Measurements from ENCODE around the gene ATP6V1C2. TPM values are rescaled to one million over a fixed set of nuclear protein-coding genes. Genes with fewer than 3 reads are reported as not detected.

The ATP6V1C2 gene
- polyA plus RNA-seq, 1 donor from 2014 or later = not detected

- Histone ChIP-seq H3K79me2 (replicated peaks; ENCODE audit: insufficient read depth, low read length) (no peaks in the 10 kb centered on the region), H3K27ac (ENCODE audit: low read length) (no peak overlapping the region), H3K9ac (ENCODE audit: low read length) (no peak overlapping the region), H4K20me1 (ENCODE audit: insufficient read depth) (no peaks in the 10 kb centered on the region), H3K36me3 (ENCODE audit: insufficient read depth, low read length) (no peaks in the 10 kb centered on the region), H3K4me3 (ENCODE audit: low read length) (no peak overlapping the region), H3K27me3 (ENCODE audit: insufficient read depth, low read depth, low read length) (no peaks in the 10 kb centered on the region), H3K4me2 (ENCODE audit: low read length) (no peak overlapping the region), H2AFZ (ENCODE audit: low read depth, low read length) (no peak overlapping the region), H3K9me3 (ENCODE audit: low read length) (no peaks in the 10 kb centered on the region), H3K9me2 (ENCODE audit: insufficient read depth, low read length) (no peaks in the 10 kb centered on the region), H3F3A (ENCODE audit: insufficient read depth, low read length, poor library complexity, severe bottlenecking) (no peaks in the 10 kb centered on the region)
- TF ChIP-seq SMC3 (conservative IDR thresholded peaks at IDR 0.05; ENCODE audit: poor library complexity) = no peak
- no peak for TF ChIP-seq MXI1 (conservative IDR thresholded peaks at IDR 0.05; ENCODE audit: poor library complexity, severe bottlenecking)
- TF ChIP-seq POLR2AphosphoS5 (IDR thresholded peaks at IDR 0.05) = no peak
- TF ChIP-seq CTCF (IDR thresholded peaks at IDR 0.05; ENCODE audit: poor library complexity, severe bottlenecking) = no peak
- TF ChIP-seq TAF1 (IDR thresholded peaks at IDR 0.05; ENCODE audit: low read depth) = no peak
- TF ChIP-seq RAD21 (conservative IDR thresholded peaks at IDR 0.05) = no peak
- no peak for TF ChIP-seq EZH2 (IDR thresholded peaks at IDR 0.05; ENCODE audit: borderline replicate concordance, insufficient read depth, low read length, poor library complexity, severe bottlenecking)
- no peak for TF ChIP-seq EP300 (conservative IDR thresholded peaks at IDR 0.05; ENCODE audit: poor library complexity, severe bottlenecking)
Measured at GRCh38 chr2:10829299-10829698, 107.9 kb downstream of the ATP6V1C2 start.

GRCh38 chr2:10830203-10830602 lies 108.8 kb downstream of the ATP6V1C2 start:
- H3K9me3 ChIP-seq (ENCODE audit: low read length) = no peaks in the 10 kb centered on the region
- H3K79me2 ChIP-seq (replicated peaks; ENCODE audit: insufficient read depth, low read length) = no peaks in the 10 kb centered on the region
- no peaks in the 10 kb centered on the region for H4K20me1 ChIP-seq (ENCODE audit: insufficient read depth)
- H3K36me3 ChIP-seq (ENCODE audit: insufficient read depth, low read length) = no peaks in the 10 kb centered on the region
- no peaks in the 10 kb centered on the region for H3K27me3 ChIP-seq (ENCODE audit: insufficient read depth, low read depth, low read length)
- no peak overlapping the region for H3K9ac ChIP-seq (ENCODE audit: low read length)
- H3F3A ChIP-seq (ENCODE audit: insufficient read depth, low read length, poor library complexity, severe bottlenecking) = no peaks in the 10 kb centered on the region
- H3K27ac ChIP-seq (ENCODE audit: low read length) = no peak overlapping the region
- no peak overlapping the region for H2AFZ ChIP-seq (ENCODE audit: low read depth, low read length)
- H3K4me3 ChIP-seq (ENCODE audit: low read length) = no peak overlapping the region
- no peaks in the 10 kb centered on the region for H3K9me2 ChIP-seq (ENCODE audit: insufficient read depth, low read length)
- TF ChIP-seq RAD21 (conservative IDR thresholded peaks at IDR 0.05) = no peak
- no peak overlapping the region for H3K4me2 ChIP-seq (ENCODE audit: low read length)

- Histone ChIP-seq H3F3A (ENCODE audit: insufficient read depth, low read length, poor library complexity, severe bottlenecking) (no peaks in the 10 kb centered on the region), H3K79me2 (replicated peaks; ENCODE audit: insufficient read depth, low read length) (no peaks in the 10 kb centered on the region), H3K4me2 (ENCODE audit: low read length) (no peak overlapping the region), H3K4me3 (ENCODE audit: low read length) (no peak overlapping the region), H3K36me3 (ENCODE audit: insufficient read depth, low read length) (no peaks in the 10 kb centered on the region), H3K9me3 (ENCODE audit: low read length) (no peaks in the 10 kb centered on the region), H3K27me3 (ENCODE audit: insufficient read depth, low read depth, low read length) (no peaks in the 10 kb centered on the region), H3K9me2 (ENCODE audit: insufficient read depth, low read length) (no peaks in the 10 kb centered on the region), H3K9ac (ENCODE audit: low read length) (no peak overlapping the region), H4K20me1 (ENCODE audit: insufficient read depth) (no peaks in the 10 kb centered on the region), H2AFZ (ENCODE audit: low read depth, low read length) (no peak overlapping the region), H3K27ac (ENCODE audit: low read length) (no peak overlapping the region)
- TF ChIP-seq RAD21 (conservative IDR thresholded peaks at IDR 0.05) = no peak
- TF ChIP-seq REST (IDR thresholded peaks at IDR 0.05; ENCODE audit: borderline replicate concordance) = no peak
- TF ChIP-seq TAF1 (IDR thresholded peaks at IDR 0.05; ENCODE audit: low read depth) = no peak
- TF ChIP-seq CTCF (IDR thresholded peaks at IDR 0.05; ENCODE audit: poor library complexity, severe bottlenecking) = no peak
- no peak for TF ChIP-seq EZH2 (IDR thresholded peaks at IDR 0.05; ENCODE audit: borderline replicate concordance, insufficient read depth, low read length, poor library complexity, severe bottlenecking)
- TF ChIP-seq SMC3 (conservative IDR thresholded peaks at IDR 0.05; ENCODE audit: poor library complexity) = no peak
- TF ChIP-seq MXI1 (conservative IDR thresholded peaks at IDR 0.05; ENCODE audit: poor library complexity, severe bottlenecking) = no peak
- TF ChIP-seq EP300 (conservative IDR thresholded peaks at IDR 0.05; ENCODE audit: poor library complexity, severe bottlenecking) = no peak
- TF ChIP-seq POLR2AphosphoS5 (IDR thresholded peaks at IDR 0.05) = no peak
Measured at GRCh38 chr2:10830641-10831399, 109.4 kb downstream of the ATP6V1C2 start.

Data from neural cell (in vitro differentiated cells).